COLO668 (cell line): Measurements from ENCODE around the gene KRT36.

Source experiments
- DNase-seq: peaks from one replicate; lab custom pipeline; 2025; ENCODE audit not compliant: unreplicated experiment; lab: John Stamatoyannopoulos, UW

KRT36 gene

GRCh38 chr17:41480136-41480535 is 9.6 kb downstream of the KRT36 start:
- DNase-seq = no peak

GRCh38 chr17:41478237-41478636 is 11.5 kb downstream of the KRT36 start:
- DNase-seq = no peak

GRCh38 chr17:41476866-41477815 is 12.6 kb downstream of the KRT36 start:
- no peak for DNase-seq

- no peak for DNase-seq
Observed at GRCh38 chr17:41475421-41475820, 14.3 kb downstream of the KRT36 start.

GRCh38 chr17:41474863-41475262 is 14.8 kb downstream of the KRT36 start:
- DNase-seq = no peak

GRCh38 chr17:41468346-41468745 is 21.4 kb downstream of the KRT36 start:
- no peak for DNase-seq

GRCh38 chr17:41467561-41467960 is 22.1 kb downstream of the KRT36 start:
- no peak for DNase-seq

GRCh38 chr17:41466988-41467387 is 22.7 kb downstream of the KRT36 start, which contains the start of gene KRT32:
Gene KRT32 (minus strand): TSS chr17:41467386. CDS start chr17:41467325, 61 bp downstream.
- no peak for DNase-seq

GRCh38 chr17:41464682-41465081 is 25.0 kb downstream of the KRT36 start:
- DNase-seq = no peak

- no peak for DNase-seq
Observed at GRCh38 chr17:41464173-41464572, 25.5 kb downstream of the KRT36 start.

GRCh38 chr17:41463746-41464145 is 26.0 kb downstream of the KRT36 start:
- no peak for DNase-seq

GRCh38 chr17:41462705-41463104 is 27.0 kb downstream of the KRT36 start:
- DNase-seq = no peak

GRCh38 chr17:41457676-41458075 is 32.0 kb downstream of the KRT36 start:
- no peak for DNase-seq

- peak; percentile 0 for DNase-seq
Observed at GRCh38 chr17:41456204-41456603, 33.5 kb downstream of the KRT36 start.

- DNase-seq = no peak
Observed at GRCh38 chr17:41455236-41455635, 34.5 kb downstream of the KRT36 start.

- no peak for DNase-seq
Observed at GRCh38 chr17:41453066-41453465, 36.6 kb downstream of the KRT36 start.

- DNase-seq = no peak
Observed at GRCh38 chr17:41452281-41452680, 37.4 kb downstream of the KRT36 start.

GRCh38 chr17:41451154-41451728 is 38.5 kb downstream of the KRT36 start:
- DNase-seq = no peak

- no peak for DNase-seq
Observed at GRCh38 chr17:41449008-41449407, 40.7 kb downstream of the KRT36 start.

- no peak for DNase-seq
Observed at GRCh38 chr17:41448506-41448905, 41.2 kb downstream of the KRT36 start.

- DNase-seq = no peak
Observed at GRCh38 chr17:41446806-41447205, 42.9 kb downstream of the KRT36 start.

- DNase-seq = no peak
Observed at GRCh38 chr17:41444640-41445039, 45.1 kb downstream of the KRT36 start.
